NB4 (cell line): ENCODE results near the gene BIRC6.

Experiments used
- CTCF ChIP-seq: IDR thresholded peaks from one replicate; pipeline ENCODE4 v1.5.1; 2012; ENCODE audit warnings: low read depth, low read length
- MAX ChIP-seq: IDR thresholded peaks from 2 replicates; pipeline ENCODE4 v1.6.1; 2011; ENCODE audit warnings: low read depth, low read length

DNA sequence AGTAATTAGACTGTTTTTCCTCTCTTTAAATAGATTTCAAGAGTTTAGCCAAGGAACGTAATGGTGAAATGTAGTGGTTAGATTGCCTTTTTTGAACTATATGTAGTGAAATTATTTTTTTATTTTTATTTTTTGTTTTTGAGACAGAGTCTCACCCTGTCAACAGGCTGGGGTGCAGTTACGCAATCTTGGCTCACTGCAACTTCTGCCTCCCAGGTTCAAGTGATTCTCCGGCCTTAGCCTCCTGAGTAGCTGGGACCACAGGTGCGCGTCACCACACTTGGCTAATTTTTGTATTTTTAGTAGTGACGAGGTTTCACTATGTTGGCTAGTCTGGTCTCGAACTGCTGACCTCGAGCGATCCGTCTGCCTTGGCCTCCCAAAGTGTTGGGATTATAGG is 60.8 kb downstream of the BIRC6 start:
- TF ChIP-seq MAX, result no peak
- no peak for TF ChIP-seq CTCF
